ENCODE measurements around the gene GAS6.

Gene GAS6

GRCh38 chr13:113776231-113777125, 87.4 kb downstream of the GAS6 start:
- DNase-seq: no peak
- H3K27ac Mint-ChIP-seq: no peak overlapping the region
- TF ChIP-seq CTCF (IDR thresholded peaks at IDR 0.05): no peak
- H3K4me3 Mint-ChIP-seq: no peak overlapping the region
- no peaks in the 10 kb centered on the region for H3K36me3 Mint-ChIP-seq (ENCODE audit: low read depth)
- H3K9me3 Mint-ChIP-seq: peaks cover 16% of the 10 kb centered on the region
- no peaks in the 10 kb centered on the region for H3K4me1 Mint-ChIP-seq
- peaks cover 51% of the 10 kb centered on the region for H3K27me3 Mint-ChIP-seq (ENCODE audit: low read depth, poor library complexity)

DNA sequence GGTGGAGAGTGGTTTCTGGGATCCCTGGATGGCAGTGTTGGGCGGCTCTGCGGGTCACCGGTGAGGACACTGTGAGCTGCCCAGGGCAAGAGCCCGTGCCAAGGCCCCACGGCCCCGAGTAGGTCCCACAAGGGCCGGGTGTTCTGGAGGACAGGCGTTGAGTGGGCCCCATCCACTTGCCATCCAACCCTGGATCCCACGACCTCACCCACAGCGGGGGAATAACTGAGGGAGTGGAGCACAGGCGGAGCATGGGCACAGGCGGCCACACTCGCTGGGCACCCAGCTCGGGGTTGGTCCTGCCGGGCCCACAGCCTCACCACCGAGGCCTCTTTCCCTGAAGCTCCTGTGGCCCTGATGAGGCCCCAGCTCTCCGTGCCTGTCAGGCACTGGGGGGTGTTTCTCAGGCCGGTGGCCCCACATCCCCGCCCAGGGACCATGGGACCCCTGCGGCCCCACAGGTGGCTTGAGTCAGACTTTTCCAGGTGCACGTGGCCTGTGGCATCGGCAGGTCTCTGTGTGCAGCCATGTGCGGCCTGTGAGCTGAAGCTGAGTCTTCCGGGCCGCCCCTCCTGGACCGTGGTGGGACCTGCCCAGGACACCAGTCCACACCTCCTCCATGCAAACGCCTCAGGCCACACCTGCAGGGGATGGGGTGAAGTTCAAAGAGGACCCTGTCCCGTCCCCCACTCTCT, 88.3 kb downstream of the GAS6 start:
- no peak for DNase-seq
- Mint-ChIP-seq H3K27ac (no peak overlapping the region), H3K36me3 (ENCODE audit: low read depth) (no peaks in the 10 kb centered on the region), H3K4me1 (no peaks in the 10 kb centered on the region), H3K27me3 (ENCODE audit: low read depth, poor library complexity) (peaks cover 43% of the 10 kb centered on the region), H3K4me3 (no peak overlapping the region), H3K9me3 (peaks cover 16% of the 10 kb centered on the region)
- no peak for TF ChIP-seq CTCF (IDR thresholded peaks at IDR 0.05)

DNA sequence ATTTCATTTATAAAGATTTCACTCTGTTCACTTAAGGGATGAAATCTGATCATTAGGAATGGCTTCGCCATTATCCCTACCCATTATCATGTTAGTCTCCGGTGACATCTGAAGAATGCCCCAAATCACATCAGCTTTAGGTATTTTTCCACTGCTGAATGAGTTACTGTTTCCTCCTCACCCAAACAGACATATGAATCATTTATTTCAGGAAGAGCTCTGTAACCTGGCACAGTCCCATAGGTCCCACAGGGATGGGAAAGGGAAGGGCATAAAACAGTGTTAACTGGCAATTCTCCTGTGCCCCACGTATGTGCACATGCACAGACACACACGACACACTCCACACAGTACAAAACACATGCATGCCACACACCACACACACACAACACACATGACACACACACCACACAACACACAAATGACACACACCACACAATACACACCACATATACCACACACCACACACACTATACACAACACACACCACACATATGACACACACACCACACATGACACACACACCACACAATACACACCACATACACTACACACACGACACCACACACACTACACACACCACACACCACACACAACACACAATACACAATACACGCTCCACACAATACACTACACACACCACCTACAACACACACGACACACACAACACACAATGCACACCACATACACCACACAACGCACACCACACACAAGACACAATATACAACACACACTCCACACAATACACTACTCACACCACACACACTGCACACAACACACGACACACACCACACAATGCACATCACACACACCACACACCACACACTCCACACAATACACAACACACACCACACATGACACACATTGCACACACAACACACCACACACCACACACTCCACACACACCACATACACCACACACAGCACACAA, 89.4 kb downstream of the GAS6 start:
- Mint-ChIP-seq H3K36me3 (ENCODE audit: low read depth) (no peaks in the 10 kb centered on the region), H3K4me3 (no peak overlapping the region), H3K27ac (no peak overlapping the region), H3K9me3 (peaks cover 16% of the 10 kb centered on the region), H3K4me1 (peaks cover 9% of the 10 kb centered on the region), H3K27me3 (ENCODE audit: low read depth, poor library complexity) (peaks cover 40% of the 10 kb centered on the region)
- no peak for DNase-seq
- no peak for TF ChIP-seq CTCF (IDR thresholded peaks at IDR 0.05)

DNA sequence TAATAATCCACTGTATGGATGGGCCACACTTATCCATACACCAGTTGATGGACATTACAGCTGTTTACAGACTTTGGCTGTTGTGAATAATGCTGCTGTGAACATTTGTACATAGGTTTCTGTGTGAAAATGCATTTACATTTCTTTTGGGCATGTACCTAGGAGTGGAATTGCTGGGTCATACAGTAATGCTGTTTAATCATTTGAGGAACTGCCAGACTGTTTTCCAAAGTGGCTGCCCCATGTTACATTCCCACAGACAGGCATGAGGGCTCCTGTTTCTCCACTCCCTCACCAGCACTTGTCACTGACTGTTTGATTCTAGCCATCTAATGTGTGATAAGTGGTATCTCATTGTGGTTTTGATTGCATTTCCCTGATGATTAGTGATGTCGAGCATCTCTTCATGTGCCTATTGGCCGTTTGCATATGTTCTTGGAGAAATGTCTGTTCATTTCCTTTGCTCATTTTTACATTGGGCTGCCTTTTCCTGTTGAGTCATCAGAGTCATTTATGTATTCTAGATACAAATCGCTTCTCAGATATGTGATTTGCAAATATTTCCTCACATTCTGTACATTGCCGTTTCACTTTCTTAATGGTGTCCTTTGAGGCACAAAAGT, 92.1 kb downstream of the GAS6 start:
- H3K4me3 Mint-ChIP-seq: no peak overlapping the region
- H3K27ac Mint-ChIP-seq: no peak overlapping the region
- H3K27me3 Mint-ChIP-seq (ENCODE audit: low read depth, poor library complexity): peaks cover 26% of the 10 kb centered on the region
- peaks cover 9% of the 10 kb centered on the region for H3K4me1 Mint-ChIP-seq
- peaks cover 16% of the 10 kb centered on the region for H3K9me3 Mint-ChIP-seq
- TF ChIP-seq CTCF (IDR thresholded peaks at IDR 0.05): no peak
- no peak for DNase-seq
- H3K36me3 Mint-ChIP-seq (ENCODE audit: low read depth): no peaks in the 10 kb centered on the region

DNA sequence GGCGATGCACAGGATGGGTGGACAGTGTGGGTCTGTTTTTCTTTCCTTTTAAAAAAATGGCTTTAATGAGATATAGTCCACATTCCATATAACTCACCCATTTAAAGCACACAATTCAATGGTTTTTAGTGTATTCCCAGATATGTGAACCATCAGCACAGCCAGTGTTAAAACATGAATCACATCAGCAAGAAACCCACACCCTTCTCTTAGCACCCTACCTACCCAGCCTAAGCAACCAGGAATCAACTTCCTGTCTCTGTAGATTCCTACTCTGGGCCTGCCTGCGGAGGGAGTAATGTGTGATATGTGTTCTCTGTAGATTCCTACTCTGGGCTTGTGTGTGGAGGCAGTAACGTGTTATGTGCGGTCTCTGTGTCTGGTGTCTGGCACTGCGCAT, 92.9 kb downstream of the GAS6 start:
- Mint-ChIP-seq H3K4me1 (peaks cover 9% of the 10 kb centered on the region), H3K4me3 (no peak overlapping the region), H3K36me3 (ENCODE audit: low read depth) (no peaks in the 10 kb centered on the region), H3K27ac (no peak overlapping the region), H3K27me3 (ENCODE audit: low read depth, poor library complexity) (peaks cover 26% of the 10 kb centered on the region), H3K9me3 (peaks cover 16% of the 10 kb centered on the region)
- no peak for DNase-seq
- TF ChIP-seq CTCF (IDR thresholded peaks at IDR 0.05): no peak
